GM12875 (cell line): ENCODE measurements around the gene ZNF77.

Experiments used
- H3K4me3 ChIP-seq: one replicate; pipeline ENCODE4 v1.5.1; 2011; ENCODE audit warnings: low read depth, low read length, control low read depth
- CTCF ChIP-seq: IDR thresholded peaks from 2 replicates; pipeline ENCODE4 v1.5.1; 2011; ENCODE audit warnings: low read depth, mild to moderate bottlenecking, control low read depth, inconsistent platforms, low read length, moderate library complexity, borderline replicate concordance; ENCODE audit not compliant: insufficient read depth

The ZNF77 gene

GRCh38 chr19:2986951-2987524 is 42.3 kb upstream of the ZNF77 start:
- no peak overlapping the region for H3K4me3 ChIP-seq
- no peak for TF ChIP-seq CTCF

- TF ChIP-seq CTCF: no peak
- H3K4me3 ChIP-seq: no peak overlapping the region
Measured at GRCh38 chr19:2984215-2984528, 39.4 kb upstream of the ZNF77 start.

- TF ChIP-seq CTCF: no peak
Measured at GRCh38 chr19:2983351-2984214, 38.8 kb upstream of the ZNF77 start.

GRCh38 chr19:2982983-2983350 is 38.2 kb upstream of the ZNF77 start:
- H3K4me3 ChIP-seq: no peak overlapping the region

More at GRCh38 chr19:2983351-2984214, 38.8 kb upstream of the ZNF77 start:
- H3K4me3 ChIP-seq: no peak overlapping the region

GRCh38 chr19:2982561-2982960 is 37.8 kb upstream of the ZNF77 start:
- no peak for TF ChIP-seq CTCF
- H3K4me3 ChIP-seq: no peak overlapping the region

More at GRCh38 chr19:2982983-2983350, 38.2 kb upstream of the ZNF77 start:
- no peak for TF ChIP-seq CTCF

GRCh38 chr19:2981898-2982297 is 37.1 kb upstream of the ZNF77 start:
- H3K4me3 ChIP-seq: no peak overlapping the region
- no peak for TF ChIP-seq CTCF

GRCh38 chr19:2978772-2979171 is 34.0 kb upstream of the ZNF77 start:
- no peak for TF ChIP-seq CTCF
- H3K4me3 ChIP-seq: no peak overlapping the region
